ENCODE data around the gene C5orf22.

GRCh38 chr5:31563216-31563615 lies 31.1 kb downstream of the C5orf22 start:
- TF ChIP-seq TAF1 (IDR thresholded peaks at IDR 0.05; ENCODE audit: borderline replicate concordance, low read depth, low read length) (no peak), POLR2A (IDR thresholded peaks at IDR 0.05; ENCODE audit: low read depth, low read length) (no peak), POLR2AphosphoS5 (IDR thresholded peaks at IDR 0.05; ENCODE audit: low read depth, low read length) (no peak)

Data from GM12892 (cell line).